SK-N-SH (cell line): ENCODE results near the gene PTK6. TPM values are rescaled to one million over a fixed set of nuclear protein-coding genes. Genes with fewer than 3 reads are reported as not detected.

Source experiments
- CTCF ChIA-PET: fragments of 300-600, 350-600 bp; formaldehyde crosslinking; extraction: SDS; loops from one replicate; lab custom pipeline; 2021; lab: Yijun Ruan, JAX
- POLR2A ChIA-PET: fragments of 350-600 bp; sonication (Branson Sonifier 250); formaldehyde crosslinking; extraction: SDS; loops from one replicate; lab custom pipeline; 2020; ENCODE audit warnings: antibody characterized with exemption, inconsistent platforms; lab: Yijun Ruan, JAX
- DNase-seq: peaks from one replicate; pipeline ENCODE4 v3.0.0; 2012
- H2AFZ ChIP-seq: fragments of 200-600 bp; sonication (generic); 2 replicates; pipeline ENCODE4 v1.8.1; 2016; ENCODE audit warnings: antibody characterized with exemption, mild to moderate bottlenecking, low read depth
- H3F3A ChIP-seq: fragments of 200-600 bp; sonication (generic); replicated peaks from 2 replicates; pipeline ENCODE3; 2016; ENCODE audit warnings: antibody characterized with exemption, mild to moderate bottlenecking; ENCODE audit not compliant: insufficient read depth
- H3K27ac ChIP-seq, 2 experiments: fragments of 200-500 bp in 1 of 2; fragments of 200-600 bp in 1 of 2; sonication (Bioruptor generic) in 1 of 2; sonication (generic), shearing (Covaris generic) in 1 of 2; 2 replicates each; pipeline versions ENCODE4 v1.5.1 to v1.6.1; 2014 to 2016; ENCODE audit warnings: low read depth in 2 of 2, inconsistent platforms in 1 of 2, low read length in 1 of 2, mild to moderate bottlenecking in 1 of 2, mixed read lengths in 1 of 2
- H3K27me3 ChIP-seq: fragments of 200-600 bp; sonication (generic), shearing (Covaris generic); 2 replicates; pipeline ENCODE4 v1.6.1; 2016; ENCODE audit warnings: mixed run types; ENCODE audit not compliant: insufficient read depth
- H3K36me3 ChIP-seq, 2 experiments: fragments of 200-500 bp in 1 of 2; fragments of 200-600 bp in 1 of 2; sonication (Bioruptor generic) in 1 of 2; sonication (generic) in 1 of 2; replicated peaks in 1 of 2; 2 replicates each; pipeline versions ENCODE3 to v1.5.1; 2014 to 2016; ENCODE audit warnings: low read length in 1 of 2, mild to moderate bottlenecking in 1 of 2; ENCODE audit not compliant: insufficient read depth in 2 of 2, control insufficient read depth in 1 of 2
- H3K4me1 ChIP-seq, 2 experiments: fragments of 200-500 bp in 1 of 2; fragments of 200-600 bp in 1 of 2; sonication (Bioruptor generic) in 1 of 2; sonication (generic), shearing (Covaris generic) in 1 of 2; 2 replicates each; pipeline versions ENCODE4 v1.5.1 to v1.6.1; 2014 to 2016; ENCODE audit warnings: low read depth in 1 of 2, low read length in 1 of 2, mixed run types in 1 of 2; ENCODE audit not compliant: insufficient read depth in 2 of 2, control insufficient read depth in 1 of 2
- H3K4me2 ChIP-seq: fragments of 200-600 bp; sonication (generic), shearing (Covaris generic); 2 replicates; pipeline ENCODE4 v1.6.1; 2017; ENCODE audit warnings: mixed run types
- H3K4me3 ChIP-seq, 2 experiments: fragments of 200-500 bp in 1 of 2; fragments of 200-600 bp in 1 of 2; sonication (Bioruptor generic) in 1 of 2; sonication (generic), shearing (Covaris generic) in 1 of 2; 2 replicates each; pipeline versions ENCODE4 v1.5.1 to v1.8.1; 2014 to 2016; ENCODE audit warnings: low read depth in 2 of 2, inconsistent platforms in 1 of 2, low read length in 1 of 2, mild to moderate bottlenecking in 1 of 2, mixed read lengths in 1 of 2, moderate library complexity in 1 of 2
- H3K79me2 ChIP-seq: fragments of 200-600 bp; sonication (generic); 2 replicates; pipeline ENCODE4 v1.8.1; 2017; ENCODE audit warnings: mild to moderate bottlenecking; ENCODE audit not compliant: insufficient read depth
- H3K9ac ChIP-seq: fragments of 200-600 bp; sonication (generic); 2 replicates; pipeline ENCODE4 v1.6.1; 2017; ENCODE audit warnings: mixed run types
- H3K9me2 ChIP-seq: fragments of 200-600 bp; sonication (generic); 2 replicates; pipeline ENCODE4 v1.6.1; 2017; ENCODE audit warnings: mixed run types
- H3K9me3 ChIP-seq: fragments of 200-600 bp; sonication (generic); 2 replicates; pipeline ENCODE4 v1.6.1; 2017; ENCODE audit warnings: mixed run types, mild to moderate bottlenecking, moderate library complexity
- H4K20me1 ChIP-seq: fragments of 200-600 bp; sonication (generic); 2 replicates; pipeline ENCODE4 v1.6.1; 2017; ENCODE audit warnings: mild to moderate bottlenecking, mixed run types; ENCODE audit not compliant: insufficient read depth
- CTCF ChIP-seq: fragments of 200-600 bp; sonication (generic); IDR thresholded peaks from 2 replicates; pipeline ENCODE4 v1.6.1; 2017; ENCODE audit warnings: antibody characterized with exemption, mild to moderate bottlenecking, moderate library complexity
- ELF1 ChIP-seq: IDR thresholded peaks from 2 replicates; pipeline ENCODE4 v1.4.0; 2012
- IRF3 ChIP-seq: fragments of 150-350 bp; IDR thresholded peaks from 2 replicates; pipeline ENCODE4 v1.6.1; 2016; ENCODE audit warnings: mild to moderate bottlenecking, low read depth, low read length
- JUND ChIP-seq: IDR thresholded peaks from 2 replicates; pipeline ENCODE4 v1.4.0; 2012
- NFIC ChIP-seq: IDR thresholded peaks from 2 replicates; pipeline ENCODE4 v1.4.0; 2012; ENCODE audit warnings: borderline replicate concordance
- SIN3A ChIP-seq: IDR thresholded peaks from 2 replicates; pipeline ENCODE4 v1.6.1; 2012; ENCODE audit warnings: low read depth, mild to moderate bottlenecking, low read length, moderate library complexity, borderline replicate concordance
- USF2 ChIP-seq: fragments of 150-350 bp; IDR thresholded peaks from 2 replicates; pipeline ENCODE4 v1.6.1; 2017; ENCODE audit warnings: antibody characterized with exemption, low read length, low read depth, borderline replicate concordance
- YY1 ChIP-seq: IDR thresholded peaks from 2 replicates; pipeline ENCODE4 v1.4.0; 2012; ENCODE audit warnings: low read depth, mild to moderate bottlenecking
- WGBS: methylation state at CpG from one replicate; pipeline ENCODE4 v1.1.6; 2017; ENCODE audit warnings: low lambda C conversion rate; 5-methylcytosine and 5-hydroxymethylcytosine counted together
- polyA plus RNA-seq, 3 experiments: library from polyadenylated mRNA; depleted of rRNA; stranded (reverse); fragments of >200 nt; gene quantifications; 2 replicates each; pipeline ENCODE4 v1.2.3, GENCODE V29; 2012

Gene PTK6
- polyA plus RNA-seq, 1 of the 3 experiments (the other 2 are of a cell fraction), result 0.07 TPM

GRCh38 chr20:63579017-63579694 is 42.0 kb upstream of the PTK6 start:
- H3K4me1 ChIP-seq, result peaks cover 3 to 29% of the 10 kb centered on the region in 2 experiments; a peak in 2 of 4 replicates
- no peaks in the 10 kb centered on the region for H4K20me1 ChIP-seq
- TF ChIP-seq ELF1, result no peak
- TF ChIP-seq NFIC, result no peak
- TF ChIP-seq CTCF, result no peak
- TF ChIP-seq USF2, result no peak
- TF ChIP-seq JUND, result no peak
- no peak for TF ChIP-seq YY1
- no peak for TF ChIP-seq SIN3A
- TF ChIP-seq, all 33 proteins: peak for 0
- no peaks in the 10 kb centered on the region for H3K9me2 ChIP-seq
- H3K27ac ChIP-seq, result no peak overlapping the region
- H2AFZ ChIP-seq, result no peak overlapping the region
- H3K27me3 ChIP-seq, result no peaks in the 10 kb centered on the region
- 73% methylated on average over 17 of the region's 19 CpGs for WGBS
- no peak overlapping the region for H3K4me3 ChIP-seq
- H3K36me3 ChIP-seq, result no peaks in the 10 kb centered on the region
- ChIA-PET CTCF (interaction anchor here (1.0 kb wide), 1 partner anchor 73 kb away, joined by 3 read pairs; no protein-coding TSS in a partner anchor), POLR2A (no interaction called here)
- H3K9ac ChIP-seq, result no peak overlapping the region
- DNase-seq, result no peak
- H3F3A ChIP-seq, result peaks cover 5% of the 10 kb centered on the region
- H3K9me3 ChIP-seq, result no peaks in the 10 kb centered on the region
- no peak overlapping the region for H3K4me2 ChIP-seq
- H3K79me2 ChIP-seq, result no peaks in the 10 kb centered on the region

GRCh38 chr20:63578224-63579016 is 41.2 kb upstream of the PTK6 start:
- Histone ChIP-seq H3K4me3 (no peak overlapping the region), H4K20me1 (no peaks in the 10 kb centered on the region), H3K79me2 (peaks cover 3% of the 10 kb centered on the region; the same call in 1 of the 2 replicates), H3K9me2 (no peaks in the 10 kb centered on the region), H2AFZ (no peak overlapping the region), H3K9ac (no peak overlapping the region), H3K36me3 (no peaks in the 10 kb centered on the region), H3K4me2 (no peak overlapping the region), H3K27me3 (no peaks in the 10 kb centered on the region), H3F3A (peaks cover 5% of the 10 kb centered on the region), H3K9me3 (no peaks in the 10 kb centered on the region), H3K4me1 (peaks cover 3 to 31% of the 10 kb centered on the region in 2 experiments; a peak in 2 of 4 replicates), H3K27ac (no peak overlapping the region)
- TF ChIP-seq IRF3, result no peak
- CTCF ChIA-PET, result interaction anchor here (1.2 kb wide), 1 partner anchor 41 kb away, joined by 5 read pairs; the partner anchor contains the start of gene PTK6
- POLR2A ChIA-PET, result no interaction called here
- no peak for DNase-seq
- WGBS, result 85% methylated on average over 24 of the region's 26 CpGs
